Astrocyte (in vitro differentiated cells and primary cell): Measurements from ENCODE around the gene HOXA11. TPM values are rescaled to one million over a fixed set of nuclear protein-coding genes. Genes with fewer than 3 reads are reported as not detected.

Experiments
- DNase-seq: peaks from one replicate; pipeline ENCODE4 v3.0.0-alpha.2; 2010; ENCODE audit warnings: low read depth
- FAIRE-seq: peaks from 2 replicates; lab custom pipeline; 2011; peaks lifted over from hg19 to GRCh38; lab: Jason Lieb, UNC
- H2AFZ ChIP-seq: 2 replicates; pipeline ENCODE4 v1.6.0; 2012; ENCODE audit warnings: low read depth, low read length, inconsistent platforms
- H3K27ac ChIP-seq: 2 replicates; pipeline ENCODE4 v1.5.1; 2011; ENCODE audit warnings: low read depth, low read length, inconsistent platforms
- H3K27me3 ChIP-seq: 2 replicates; pipeline ENCODE4 v1.6.0; 2011; ENCODE audit warnings: low read length, inconsistent platforms; ENCODE audit not compliant: insufficient read depth
- H3K36me3 ChIP-seq: 2 replicates; pipeline ENCODE4 v1.5.1; 2011; ENCODE audit warnings: low read length, inconsistent platforms; ENCODE audit not compliant: insufficient read depth
- H3K4me1 ChIP-seq: 2 replicates; pipeline ENCODE4 v1.5.1; 2011; ENCODE audit warnings: low read length, inconsistent platforms; ENCODE audit not compliant: insufficient read depth
- H3K4me2 ChIP-seq: 2 replicates; pipeline ENCODE4 v1.6.0; 2012; ENCODE audit warnings: low read length, inconsistent platforms
- H3K4me3 ChIP-seq: 2 replicates; pipeline ENCODE4 v1.5.1; 2011; ENCODE audit warnings: low read depth, mild to moderate bottlenecking, low read length, inconsistent platforms; ENCODE audit not compliant: insufficient read depth
- H3K79me2 ChIP-seq: 2 replicates; pipeline ENCODE4 v1.6.0; 2012; ENCODE audit warnings: mild to moderate bottlenecking, low read length, inconsistent platforms; ENCODE audit not compliant: insufficient read depth
- H3K9ac ChIP-seq: 2 replicates; pipeline ENCODE4 v1.6.0; 2012; ENCODE audit warnings: mild to moderate bottlenecking, low read length, inconsistent platforms
- H3K9me3 ChIP-seq: 2 replicates; pipeline ENCODE4 v1.5.1; 2012; ENCODE audit warnings: low read depth, mild to moderate bottlenecking, low read length, inconsistent platforms; ENCODE audit not compliant: insufficient read depth
- H4K20me1 ChIP-seq: 2 replicates; pipeline ENCODE4 v1.6.0; 2012; ENCODE audit warnings: low read length, inconsistent platforms; ENCODE audit not compliant: insufficient read depth
- H3K27ac Mint-ChIP-seq: one replicate; pipeline ENCODE4 v1.8.0; 2021; ENCODE audit warnings: mild to moderate bottlenecking, mixed read lengths; ENCODE audit not compliant: unreplicated experiment
- H3K27me3 Mint-ChIP-seq: one replicate; pipeline ENCODE4 v1.8.0; 2021; ENCODE audit warnings: low read depth, mixed read lengths; ENCODE audit not compliant: unreplicated experiment
- H3K36me3 Mint-ChIP-seq: one replicate; pipeline ENCODE4 v1.8.0; 2021; ENCODE audit warnings: low read depth, mixed read lengths; ENCODE audit not compliant: unreplicated experiment
- H3K4me1 Mint-ChIP-seq: one replicate; pipeline ENCODE4 v1.8.0; 2021; ENCODE audit warnings: low read depth, mixed read lengths; ENCODE audit not compliant: unreplicated experiment
- H3K4me3 Mint-ChIP-seq: one replicate; pipeline ENCODE4 v1.8.0; 2021; ENCODE audit warnings: mild to moderate bottlenecking, moderate library complexity, mixed read lengths; ENCODE audit not compliant: unreplicated experiment
- H3K9me3 Mint-ChIP-seq: one replicate; pipeline ENCODE4 v1.8.0; 2021; ENCODE audit warnings: mild to moderate bottlenecking, mixed read lengths; ENCODE audit not compliant: unreplicated experiment
- CTCF ChIP-seq: IDR thresholded peaks from 2 replicates; pipeline ENCODE4 v1.5.1; 2011; ENCODE audit warnings: low read depth, mild to moderate bottlenecking, inconsistent platforms, low read length, moderate library complexity; ENCODE audit not compliant: insufficient read depth
- EZH2 ChIP-seq: IDR thresholded peaks from 2 replicates; pipeline ENCODE4 v1.6.1; 2012; ENCODE audit warnings: mild to moderate bottlenecking, low read length, inconsistent platforms; ENCODE audit not compliant: insufficient read depth
- total RNA-seq: library from RNA; stranded (reverse); gene quantifications from 2 replicates; pipeline ENCODE4 v1.2.1, GENCODE V29; 2021

HOXA11 gene
- total RNA-seq, 1 donor from 2014 or later: not detected

DNA sequence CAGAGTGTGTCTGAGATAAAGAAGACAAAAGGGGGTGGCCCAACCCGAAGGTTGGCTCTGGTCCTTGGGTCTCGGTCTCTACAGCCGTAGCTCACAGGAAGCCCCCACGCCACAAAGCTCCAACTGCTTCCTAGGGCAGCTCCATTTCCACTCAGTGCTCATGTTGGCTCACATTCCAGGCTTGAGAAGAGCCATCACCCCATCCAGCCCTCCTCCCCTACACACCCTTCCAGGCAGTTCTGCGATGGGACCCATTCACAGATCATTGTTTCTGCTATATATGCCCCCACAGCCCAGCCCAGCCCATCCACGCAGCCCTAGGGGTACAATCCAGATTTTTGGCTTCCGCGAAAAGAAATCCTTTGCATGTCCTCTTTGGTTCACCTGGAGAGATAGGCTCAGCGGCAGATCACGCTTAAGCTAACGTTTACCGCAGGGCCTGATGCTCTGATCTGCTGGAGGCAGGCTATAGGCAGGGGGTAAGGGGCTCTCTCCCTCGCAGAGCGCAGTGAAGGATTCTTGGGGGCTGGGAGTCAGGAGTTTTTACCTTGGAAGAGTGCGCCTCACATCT is 6.2 kb upstream of the HOXA11 start:
- Mint-ChIP-seq H3K4me1 (no peaks in the 10 kb centered on the region), H3K9me3 (peaks cover 17% of the 10 kb centered on the region), H3K4me3 (no peak overlapping the region), H3K36me3 (no peaks in the 10 kb centered on the region), H3K27me3 (peaks cover 90% of the 10 kb centered on the region), H3K27ac (no peak overlapping the region)
- Histone ChIP-seq H3K9ac (no peak overlapping the region), H3K4me2 (no peak overlapping the region), H3K27ac (no peak overlapping the region), H3K4me3 (no peak overlapping the region), H3K36me3 (no peaks in the 10 kb centered on the region), H2AFZ (no peak overlapping the region), H3K9me3 (peaks cover 3% of the 10 kb centered on the region), H3K27me3 (peaks cover 99% of the 10 kb centered on the region), H3K79me2 (no peaks in the 10 kb centered on the region), H3K4me1 (peaks cover 3% of the 10 kb centered on the region), H4K20me1 (peaks cover 9% of the 10 kb centered on the region)
- FAIRE-seq (no peak), DNase-seq (no peak)
- TF ChIP-seq EZH2 (no peak), CTCF (no peak)

DNA sequence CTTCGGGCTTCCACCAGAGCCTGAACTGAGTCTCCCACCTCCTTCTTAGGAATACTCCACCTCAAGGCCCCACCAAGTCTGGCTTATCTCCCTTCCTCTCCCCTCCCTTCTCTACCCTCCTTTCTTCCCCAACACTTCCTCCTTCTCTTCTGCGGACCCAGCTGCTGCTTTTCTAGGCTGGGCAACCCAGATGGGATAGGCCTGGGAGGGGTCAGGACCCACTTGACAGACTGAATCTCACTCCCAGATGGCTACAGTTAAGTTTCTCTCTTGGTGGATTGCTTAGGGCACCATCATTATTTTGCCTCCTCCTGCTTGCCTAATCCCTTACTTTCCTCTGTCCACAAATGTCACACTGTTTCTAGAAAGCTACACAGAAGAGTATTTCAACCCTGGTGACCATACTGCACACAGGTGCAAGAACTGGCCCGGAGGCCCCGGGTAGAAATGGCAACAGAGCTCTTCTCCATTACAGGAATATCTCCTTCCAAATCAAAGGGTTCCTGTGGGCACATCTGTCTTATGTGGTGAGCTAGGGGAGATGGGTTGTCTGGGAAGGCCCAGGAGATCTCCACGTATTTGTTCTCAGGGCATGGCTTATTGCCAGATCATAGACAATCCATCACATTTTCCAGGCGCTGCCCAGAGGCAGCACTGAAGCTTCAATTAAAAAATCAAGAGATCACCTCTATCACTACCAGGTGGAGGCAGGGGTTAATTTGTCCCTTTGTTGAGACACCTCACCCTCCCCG is 5.1 kb upstream of the HOXA11 start:
- Mint-ChIP-seq H3K4me1 (no peaks in the 10 kb centered on the region), H3K27ac (no peak overlapping the region), H3K4me3 (no peak overlapping the region), H3K27me3 (peaks cover 94% of the 10 kb centered on the region), H3K36me3 (no peaks in the 10 kb centered on the region), H3K9me3 (peaks cover 24% of the 10 kb centered on the region)
- H3K4me2 ChIP-seq: no peak overlapping the region
- peaks cover 6% of the 10 kb centered on the region for H3K9me3 ChIP-seq
- H3K9ac ChIP-seq: no peak overlapping the region
- no peaks in the 10 kb centered on the region for H3K79me2 ChIP-seq
- H3K4me3 ChIP-seq: no peak overlapping the region
- FAIRE-seq: no peak
- peaks cover 15% of the 10 kb centered on the region for H4K20me1 ChIP-seq
- peaks cover 99% of the 10 kb centered on the region for H3K27me3 ChIP-seq
- no peak for DNase-seq
- no peaks in the 10 kb centered on the region for H3K36me3 ChIP-seq
- no peak overlapping the region for H3K27ac ChIP-seq
- peaks cover 3% of the 10 kb centered on the region for H3K4me1 ChIP-seq
- H2AFZ ChIP-seq: no peak overlapping the region
- TF ChIP-seq CTCF (no peak), EZH2 (no peak)
